GM19239 (cell line): ENCODE results near the gene HOXB2.
"Not testable (repeated sequence)": the region's sequence is repeated elsewhere in the genome, so short reads cannot be mapped to it uniquely, and the experiment has no call there.

ENCODE experiments used
- DNase-seq: peaks from one replicate; pipeline ENCODE4 v3.0.0; 2011; ENCODE audit warnings: low spot score; ENCODE audit not compliant: insufficient read length
- FAIRE-seq: peaks from 2 replicates; lab custom pipeline; 2011; peaks lifted over from hg19 to GRCh38; lab: Jason Lieb, UNC

Gene HOXB2

DNA sequence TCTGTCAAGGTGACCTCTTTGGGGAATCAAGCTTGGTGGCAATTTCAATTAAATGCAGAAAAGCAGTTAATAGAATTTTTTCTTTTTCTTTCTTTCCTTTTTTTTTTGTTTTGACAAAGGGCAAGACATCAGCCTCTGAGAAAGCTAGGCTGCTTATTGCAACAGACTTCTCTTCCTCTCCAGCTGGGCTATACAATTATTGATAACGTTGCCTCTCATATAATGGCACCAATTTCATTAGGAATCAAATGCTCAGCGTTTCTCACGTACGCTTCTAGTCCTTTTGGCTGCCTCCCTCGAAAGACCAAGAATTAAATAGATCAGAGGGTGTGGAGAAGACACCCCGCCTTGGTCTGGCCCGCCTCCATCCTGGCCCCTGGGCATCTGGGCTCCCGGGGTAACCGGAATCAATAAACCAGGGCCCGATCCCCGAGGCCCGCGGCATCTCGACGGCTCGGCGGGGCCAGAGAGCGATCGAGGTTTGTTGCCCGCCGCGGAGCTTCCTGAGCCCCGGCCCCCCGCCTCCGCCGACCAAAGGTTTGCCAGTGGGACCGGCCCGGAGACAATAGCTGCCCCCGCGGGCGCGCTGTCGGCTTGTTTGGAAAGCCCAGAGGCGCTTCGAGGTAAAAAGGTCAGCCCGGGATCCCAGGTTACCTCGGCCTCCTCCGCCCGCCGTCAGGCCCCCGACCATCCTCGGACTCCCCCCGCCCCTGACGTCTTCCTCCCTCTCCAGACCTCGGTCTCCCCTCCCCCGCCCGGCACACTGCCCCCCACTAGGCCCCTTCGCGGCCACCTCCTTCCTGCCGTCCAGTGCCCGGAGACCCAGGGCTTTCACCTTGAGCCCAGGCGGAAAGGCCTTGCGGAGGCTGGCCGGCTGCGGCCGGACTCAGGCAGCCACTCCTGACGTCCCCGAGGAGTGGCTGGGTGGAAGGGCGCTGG is 18.0 kb downstream of the HOXB2 start:
- DNase-seq (no peak), FAIRE-seq (no peak)

DNA sequence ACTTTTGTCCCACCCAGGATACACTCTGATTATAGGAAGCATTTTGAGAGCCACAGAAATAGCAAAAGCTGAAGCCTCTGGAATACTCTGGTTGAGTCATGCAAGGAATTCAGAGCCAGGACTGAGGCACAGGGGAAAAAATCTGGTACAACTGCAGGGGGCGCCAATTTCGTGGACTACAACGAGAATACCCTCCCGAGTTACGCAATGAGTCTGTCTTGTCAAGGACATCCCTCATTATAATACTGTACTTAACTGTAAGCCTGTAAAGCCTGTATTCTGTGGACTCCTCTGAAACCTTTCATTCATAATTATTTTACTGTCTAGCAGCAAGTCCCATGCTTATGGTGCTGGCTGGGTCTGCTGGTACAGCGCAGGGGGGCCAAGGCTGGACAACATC is 21.9 kb downstream of the HOXB2 start:
- DNase-seq (no peak), FAIRE-seq (no peak)

DNA sequence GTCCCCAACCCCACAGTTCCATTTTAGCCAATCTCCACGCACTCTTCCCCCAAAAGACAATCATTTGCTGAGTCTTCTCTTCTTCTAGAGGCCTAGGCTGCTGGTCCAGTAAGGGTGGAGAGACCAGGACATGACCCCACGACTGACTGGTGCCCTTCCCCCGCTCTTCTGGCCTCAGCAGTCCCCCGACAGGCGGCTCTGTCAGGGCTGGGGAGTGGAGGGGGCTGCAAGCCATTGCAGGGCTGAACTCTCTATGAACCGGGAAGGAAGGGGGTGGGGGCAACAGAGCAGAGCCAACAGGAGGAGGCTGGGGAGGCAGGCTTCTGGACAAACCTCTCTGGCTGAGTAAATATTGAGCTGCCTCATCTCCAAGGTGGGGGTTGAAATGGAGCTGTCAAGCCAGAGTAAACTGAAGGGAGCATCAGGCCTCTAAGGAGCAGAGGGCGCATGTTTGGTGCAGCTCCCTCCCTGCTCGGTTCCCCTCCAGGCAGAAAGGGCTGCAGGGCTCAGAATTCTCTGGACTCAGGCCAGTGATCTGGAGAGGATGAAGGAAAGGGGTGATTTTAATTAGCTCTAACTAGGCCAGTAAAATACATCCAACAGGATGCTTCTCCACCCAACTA is 22.8 kb downstream of the HOXB2 start:
- DNase-seq, result no peak
- FAIRE-seq, result no peak

DNA sequence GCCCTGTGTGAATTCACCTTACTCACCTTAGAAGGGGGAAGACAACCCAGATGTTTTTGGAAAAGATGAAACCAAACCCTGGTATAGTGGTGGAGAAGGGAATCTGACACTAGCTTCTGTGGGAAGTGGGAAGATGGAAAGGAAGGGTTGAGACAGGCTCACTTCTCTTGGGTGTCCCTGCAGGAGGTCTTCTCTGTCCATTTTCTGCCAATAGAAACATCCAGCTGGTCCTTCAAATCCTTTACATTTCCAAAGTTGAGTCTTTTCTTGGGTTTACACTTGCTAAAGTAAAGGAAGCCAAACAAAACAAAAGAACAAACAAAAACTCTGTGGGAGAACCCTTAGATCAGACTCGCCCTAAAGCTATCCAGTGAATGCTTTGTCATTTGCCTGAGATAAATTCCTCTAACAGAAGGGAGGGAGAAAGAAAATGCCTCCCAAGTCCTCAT is 24.3 kb downstream of the HOXB2 start:
- FAIRE-seq (no peak), DNase-seq (no peak)

DNA sequence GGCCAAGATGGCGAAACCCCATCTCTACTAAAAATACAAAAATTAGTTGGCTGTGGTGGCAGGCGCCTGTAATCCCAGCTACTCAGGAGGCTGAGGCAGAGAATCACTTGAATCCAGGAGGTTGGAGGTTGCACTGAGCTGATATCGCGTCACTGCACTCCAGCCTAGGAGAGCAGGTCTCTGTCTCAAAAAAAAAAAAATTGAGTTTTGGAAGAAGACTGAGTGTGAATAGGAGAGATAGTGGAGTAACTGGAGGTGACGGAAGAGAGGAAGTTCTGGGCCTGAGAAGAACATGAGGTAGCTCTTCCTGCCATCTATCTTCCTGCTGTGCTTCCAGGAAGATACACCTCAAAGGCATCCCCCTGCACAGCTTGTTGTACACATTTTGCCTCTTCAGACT is 25.5 kb downstream of the HOXB2 start:
- FAIRE-seq (no peak), DNase-seq (no peak)

DNA sequence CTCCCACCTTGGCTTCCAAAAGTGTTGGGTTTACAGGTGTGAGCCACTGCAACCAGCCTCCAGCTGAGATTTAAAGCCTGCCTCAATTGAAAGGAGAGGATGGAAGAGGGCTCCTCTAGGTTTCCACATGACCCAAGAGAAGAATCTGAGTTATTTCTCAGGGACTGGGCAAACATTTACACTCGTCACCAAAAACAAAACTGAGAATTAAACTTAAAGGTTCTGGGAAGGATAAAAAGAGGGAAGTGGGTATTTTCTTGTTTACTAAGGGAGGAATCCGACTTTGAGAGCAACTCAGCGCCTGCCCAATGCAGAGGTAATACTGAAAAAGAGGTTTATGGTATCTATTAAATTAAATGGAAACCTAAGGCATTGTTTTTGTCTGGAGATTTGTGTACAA is 27.4 kb downstream of the HOXB2 start:
- no peak for DNase-seq
- no peak for FAIRE-seq

DNA sequence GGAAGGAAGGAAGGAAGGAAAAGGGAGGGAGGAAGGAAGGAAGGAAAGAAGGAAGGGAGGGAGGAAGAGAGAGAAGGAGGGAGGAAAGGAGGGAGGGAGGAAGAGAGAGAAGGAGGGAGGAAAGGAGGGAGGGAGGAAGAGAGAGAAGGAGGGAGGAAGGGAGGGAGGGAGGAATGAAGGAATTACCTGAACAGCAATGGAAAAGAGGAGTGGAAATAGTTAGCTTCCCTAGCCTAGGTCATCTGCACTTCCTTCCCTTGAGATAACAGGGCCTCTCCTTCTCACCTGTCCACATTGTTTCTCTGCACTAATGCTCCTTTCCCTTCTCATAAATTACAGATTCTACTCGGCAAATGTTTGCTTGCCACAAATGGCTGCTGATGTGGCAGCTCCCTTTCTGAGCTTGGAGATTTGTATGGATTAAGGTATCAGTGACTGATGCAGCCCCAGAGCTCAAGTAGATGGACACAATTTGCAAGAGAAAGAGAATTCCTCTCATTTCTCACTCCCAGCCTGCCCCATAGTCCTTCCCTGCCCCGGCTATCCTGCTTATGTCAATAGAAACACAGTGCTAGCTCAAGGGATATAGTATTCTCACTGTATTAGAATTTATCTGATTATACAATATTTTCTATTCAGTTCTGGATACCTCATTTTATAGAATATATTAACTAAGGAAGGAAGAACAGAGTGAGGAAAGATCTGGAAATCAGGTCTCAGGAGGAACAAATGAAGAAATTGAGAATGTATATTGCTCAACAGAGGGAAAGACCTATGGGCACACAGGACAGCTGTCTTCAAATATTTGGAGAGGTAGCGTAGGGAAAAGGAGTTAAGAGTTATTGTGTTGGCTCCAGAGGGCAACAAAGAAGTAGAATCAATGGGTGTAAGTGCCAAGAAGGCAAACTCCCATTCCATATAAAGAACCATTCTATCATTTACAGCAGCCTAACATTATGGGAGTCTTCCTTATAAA is 28.7 kb downstream of the HOXB2 start:
- FAIRE-seq (no peak), DNase-seq (no peak)

DNA sequence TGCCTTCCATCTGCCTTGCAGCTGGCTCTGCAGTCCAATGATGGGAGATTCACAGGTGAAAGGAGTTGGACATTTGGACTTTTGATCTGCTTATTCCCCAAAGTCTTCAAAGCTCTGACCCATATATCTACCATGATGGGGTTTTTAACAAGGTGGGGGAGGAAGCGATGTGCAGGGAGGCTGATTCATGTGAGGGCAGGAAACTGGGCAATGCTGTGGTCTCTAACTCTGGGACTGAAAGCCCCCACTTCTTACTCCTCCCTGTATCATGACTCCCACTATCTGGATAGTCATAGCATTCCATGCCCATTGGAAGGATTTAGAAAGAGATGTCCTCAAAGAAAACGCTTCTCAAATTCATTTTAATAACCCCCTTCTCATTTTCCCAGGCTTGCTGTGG is 30.4 kb downstream of the HOXB2 start:
- DNase-seq (no peak), FAIRE-seq (no peak)

DNA sequence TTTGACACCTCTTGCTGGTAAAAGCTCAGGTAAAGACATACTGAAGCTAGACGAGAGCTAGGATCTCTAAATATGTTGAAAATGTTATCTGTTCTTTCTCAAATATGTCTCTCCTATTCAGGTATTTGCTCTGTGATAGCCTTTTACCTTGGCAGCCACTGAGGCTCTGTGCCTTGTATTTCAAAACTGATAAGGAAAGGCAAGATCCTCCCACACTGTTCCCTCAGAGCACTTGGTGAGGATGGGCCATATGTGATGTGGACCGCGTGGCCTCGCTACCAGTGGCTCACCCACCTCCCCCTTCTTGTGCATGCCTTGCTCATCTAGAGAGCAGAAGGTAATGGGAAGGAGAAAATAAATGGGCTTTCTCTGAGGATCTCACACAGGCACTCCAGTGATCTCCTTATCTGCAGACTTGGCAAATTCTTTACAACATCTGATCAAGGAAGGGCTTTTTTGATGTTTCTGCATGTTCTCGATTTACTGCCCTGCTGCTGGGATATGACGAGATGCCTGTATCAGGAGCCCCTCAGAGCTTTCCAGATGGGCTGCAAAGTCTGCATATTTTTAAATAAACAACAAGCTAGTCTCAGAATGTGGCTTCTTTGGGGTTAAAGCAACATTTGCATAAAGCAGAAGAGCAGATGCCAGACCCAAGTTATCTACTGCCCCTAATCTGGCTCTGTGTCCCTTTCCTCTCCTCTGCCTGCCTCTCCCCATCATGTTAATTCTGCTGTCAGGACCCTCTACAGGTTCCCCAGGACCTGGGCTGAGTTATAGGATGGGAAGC is 31.0 kb downstream of the HOXB2 start:
- no peak for DNase-seq
- FAIRE-seq, result peak; percentile 75

DNA sequence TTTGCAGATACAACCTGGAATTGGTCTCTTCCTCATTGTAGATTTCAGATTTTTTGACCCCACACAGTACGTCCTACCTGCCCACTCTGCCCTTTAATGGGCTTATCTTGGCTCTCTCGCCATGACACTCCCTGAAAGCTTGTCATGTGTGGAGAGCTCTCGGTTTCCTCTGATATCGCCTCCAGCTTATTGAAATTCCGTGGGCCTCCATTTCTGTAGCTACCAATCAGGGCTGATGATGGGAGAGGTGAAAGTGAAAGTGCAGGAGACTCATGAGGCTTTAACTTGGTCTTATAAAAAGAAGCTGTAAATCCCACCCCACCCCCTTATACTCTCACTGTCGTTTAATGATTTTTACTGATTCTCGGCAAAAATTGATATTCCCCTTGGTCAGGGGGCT is 31.8 kb downstream of the HOXB2 start:
- no peak for DNase-seq
- peak; percentile 91 for FAIRE-seq

DNA sequence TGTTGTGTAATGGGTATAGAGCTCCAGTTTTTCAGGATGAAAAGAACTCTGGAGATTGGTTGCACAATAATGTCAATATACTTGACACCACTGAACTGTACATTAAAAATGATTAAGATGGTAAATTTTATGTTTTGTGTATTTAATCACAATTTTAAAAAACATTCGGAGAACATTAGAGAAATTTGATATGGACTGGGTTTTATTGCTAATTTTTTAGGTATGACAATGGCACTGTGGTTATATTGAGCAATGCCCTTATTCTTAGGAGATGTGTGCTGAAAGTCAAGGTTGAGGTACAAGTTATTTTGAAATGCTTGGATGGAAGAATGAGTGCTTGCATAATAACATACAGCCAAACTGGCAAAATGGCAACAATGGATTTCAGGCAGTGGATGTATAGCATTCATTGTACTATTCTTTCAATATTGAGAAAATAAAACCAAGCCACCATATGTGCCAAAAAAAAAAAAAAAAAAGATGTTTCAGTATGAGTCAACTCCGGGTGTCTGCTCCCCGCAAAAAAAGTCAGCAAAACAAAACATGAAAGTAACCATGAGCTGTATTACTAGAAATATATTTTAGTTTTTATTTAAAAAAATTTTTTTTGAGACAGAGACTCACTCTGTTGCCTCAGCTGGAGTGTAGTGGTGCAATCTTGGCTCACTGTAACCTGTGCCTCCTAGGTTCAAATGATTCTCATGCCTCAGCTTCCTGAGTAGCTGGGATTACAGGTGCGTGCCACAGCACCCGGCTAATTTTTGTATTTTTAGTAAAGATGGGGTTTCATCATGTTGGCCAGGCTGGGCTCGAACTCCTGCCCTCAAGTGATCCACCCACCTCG is 33.9 kb downstream of the HOXB2 start:
- DNase-seq, result no peak
- FAIRE-seq, result peak; percentile 53

DNA sequence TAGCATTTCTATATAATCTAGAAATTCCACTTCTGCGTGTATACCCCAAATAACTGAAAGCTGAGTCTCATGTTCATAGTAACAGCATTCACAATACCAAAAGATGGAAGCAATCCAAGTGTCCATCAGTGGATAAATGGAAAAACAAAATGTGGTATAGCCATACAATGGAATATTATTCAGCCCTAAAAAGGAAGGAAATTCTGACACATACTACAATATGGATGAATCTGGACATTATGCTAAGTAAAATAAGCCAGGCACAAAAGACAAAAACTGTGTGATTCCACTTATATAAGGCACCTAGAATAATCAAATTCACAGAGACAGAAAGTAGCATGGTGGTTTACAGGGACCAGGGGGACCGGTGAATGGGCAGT is 34.5 kb downstream of the HOXB2 start:
- DNase-seq, result no peak
- FAIRE-seq, result no peak

DNA sequence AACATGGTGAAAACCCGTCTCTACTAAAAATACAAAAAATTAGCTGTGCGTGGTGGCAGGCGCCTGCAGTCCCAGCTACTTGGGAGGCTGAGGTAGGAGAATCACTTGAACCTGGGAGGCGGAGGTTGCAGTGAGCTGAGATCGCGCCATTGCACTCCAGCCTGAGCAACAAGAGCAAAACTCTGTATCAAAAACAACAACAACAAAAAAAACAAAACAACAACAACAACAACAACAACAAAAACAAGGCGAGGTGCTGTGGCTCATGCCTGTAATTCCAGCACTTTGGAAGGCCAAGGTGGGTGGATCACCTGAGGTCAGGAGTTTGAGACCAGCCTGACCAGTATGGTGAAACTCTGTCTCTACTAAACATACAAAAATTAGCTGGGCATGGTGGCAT is 35.2 kb downstream of the HOXB2 start:
- not testable (repeated sequence) for DNase-seq, FAIRE-seq

DNA sequence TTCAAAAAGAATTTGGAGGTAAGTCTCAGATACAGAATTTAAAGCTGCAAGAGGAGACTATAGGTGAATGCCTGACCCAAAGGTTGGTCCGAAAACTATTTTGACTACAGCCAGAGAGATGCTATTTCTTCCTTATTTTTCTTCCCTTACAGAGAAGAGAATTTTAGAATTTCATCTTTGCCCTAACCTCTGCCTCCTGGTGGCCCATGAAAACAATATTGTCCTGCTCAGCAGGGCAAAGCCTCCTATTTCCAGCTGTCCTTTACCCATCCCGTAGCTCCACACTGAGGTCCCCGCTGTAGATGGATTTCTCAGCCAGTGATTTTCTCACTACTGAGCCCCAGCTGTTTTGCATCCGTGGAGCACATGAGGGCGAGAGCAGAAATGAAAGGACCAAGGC is 38.7 kb downstream of the HOXB2 start:
- DNase-seq (no peak), FAIRE-seq (no peak)

DNA sequence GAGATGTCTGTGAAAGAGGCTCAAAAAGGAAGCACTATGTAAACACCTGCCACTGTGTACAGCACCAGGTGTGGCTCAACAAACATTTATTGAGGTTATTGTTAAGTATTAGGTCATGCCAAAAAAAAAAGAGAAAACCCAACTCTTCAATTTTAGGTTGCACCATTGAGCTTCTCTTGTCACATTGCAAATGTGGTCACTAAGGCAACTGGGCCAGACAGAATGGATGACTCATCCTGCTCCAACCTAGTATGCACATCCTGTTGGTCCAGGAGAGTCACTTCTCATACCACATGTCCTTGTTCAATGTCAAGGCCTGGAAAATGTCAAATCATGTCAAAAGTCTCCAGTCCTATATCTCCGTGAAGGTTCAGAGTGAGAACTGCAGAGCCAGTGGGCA is 39.1 kb downstream of the HOXB2 start:
- DNase-seq, result no peak
- peak; percentile 83 for FAIRE-seq

DNA sequence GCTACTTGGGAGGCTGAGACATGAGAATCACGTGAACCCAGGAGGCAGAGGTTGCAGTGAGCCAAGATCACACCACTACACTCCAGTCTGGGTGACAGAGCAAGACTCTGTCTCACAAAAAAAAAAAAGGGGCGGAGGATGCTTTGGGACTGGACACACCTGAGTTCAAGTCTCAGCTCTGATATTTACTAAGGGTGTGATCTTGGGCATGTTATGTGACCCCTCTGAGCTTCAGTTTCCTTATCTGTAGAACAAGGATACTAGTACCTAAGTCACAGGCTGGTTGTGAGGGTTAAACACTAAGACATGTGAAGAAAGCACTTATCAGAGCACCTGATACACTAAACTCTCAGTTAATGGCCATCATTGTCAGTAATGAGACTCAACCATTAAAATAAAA is 40.0 kb downstream of the HOXB2 start:
- FAIRE-seq, result no peak
- DNase-seq, result no peak

DNA sequence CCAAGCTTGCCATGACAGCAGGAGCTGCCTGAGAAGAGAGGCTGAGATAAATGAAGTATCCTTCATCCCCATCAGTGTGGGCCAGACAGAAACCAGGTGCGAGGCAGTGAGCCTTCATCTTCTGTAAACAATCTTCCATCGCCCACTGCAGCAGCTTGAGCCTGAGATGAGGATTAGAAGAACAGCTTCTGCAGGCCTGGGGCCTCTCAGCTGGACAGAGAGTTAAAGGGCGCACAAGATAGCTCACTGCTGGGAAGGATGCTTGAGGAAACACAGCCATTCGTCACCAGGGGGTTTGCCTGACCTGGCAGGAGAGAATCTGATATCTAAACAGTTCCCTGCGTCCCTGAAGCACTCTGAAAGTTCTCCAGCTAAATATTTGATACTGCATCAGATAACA is 41.2 kb downstream of the HOXB2 start:
- no peak for DNase-seq
- FAIRE-seq, result no peak

DNA sequence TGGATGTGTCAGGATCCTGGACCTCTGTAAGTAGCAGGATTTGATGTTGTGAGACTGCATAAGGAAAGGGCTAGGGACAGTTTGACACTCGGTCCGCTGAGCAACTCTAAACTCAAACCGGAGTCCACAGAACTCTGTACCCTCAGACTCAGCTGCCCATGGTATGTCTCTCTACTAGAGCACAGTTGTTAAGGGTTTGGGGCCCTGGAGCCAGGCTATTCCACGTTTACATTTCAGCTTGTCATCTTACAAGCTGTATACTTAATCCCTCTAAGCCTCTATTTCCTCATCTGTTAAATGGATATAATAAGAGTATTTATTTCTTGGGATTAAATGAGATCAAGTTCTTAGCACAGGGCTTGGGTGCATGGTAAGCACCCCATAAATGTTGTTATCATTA is 42.0 kb downstream of the HOXB2 start:
- DNase-seq (no peak), FAIRE-seq (no peak)

DNA sequence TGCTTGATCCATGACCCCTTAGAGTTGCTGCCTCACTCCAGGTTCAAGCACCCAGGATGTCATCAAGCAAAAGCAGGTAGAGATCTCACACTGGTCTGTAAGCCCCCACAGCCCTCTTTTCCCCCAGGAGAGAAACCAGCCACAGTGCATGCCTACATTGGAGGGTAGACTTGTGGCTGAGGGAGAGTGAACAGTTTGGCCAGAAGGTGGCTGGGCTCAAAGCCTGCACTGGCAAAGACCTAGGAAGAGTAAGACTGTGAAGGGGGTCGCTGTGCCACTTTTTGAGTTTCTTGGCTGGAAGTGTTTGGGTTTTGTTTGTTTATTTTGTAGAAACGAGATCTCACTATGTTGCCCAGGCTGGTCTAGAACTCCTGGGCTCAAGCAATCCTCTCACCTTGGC is 42.6 kb downstream of the HOXB2 start:
- FAIRE-seq (no peak), DNase-seq (no peak)
